EL (cell line): ENCODE data around the gene CLIC5.
A peak's percentile ranks its signal among the peaks of the same experiment; 100 is the strongest.

ENCODE experiments used
- DNase-seq: peaks from one replicate; pipeline ENCODE4 v3.0.0-alpha.2; 2016

CLIC5 gene

DNA sequence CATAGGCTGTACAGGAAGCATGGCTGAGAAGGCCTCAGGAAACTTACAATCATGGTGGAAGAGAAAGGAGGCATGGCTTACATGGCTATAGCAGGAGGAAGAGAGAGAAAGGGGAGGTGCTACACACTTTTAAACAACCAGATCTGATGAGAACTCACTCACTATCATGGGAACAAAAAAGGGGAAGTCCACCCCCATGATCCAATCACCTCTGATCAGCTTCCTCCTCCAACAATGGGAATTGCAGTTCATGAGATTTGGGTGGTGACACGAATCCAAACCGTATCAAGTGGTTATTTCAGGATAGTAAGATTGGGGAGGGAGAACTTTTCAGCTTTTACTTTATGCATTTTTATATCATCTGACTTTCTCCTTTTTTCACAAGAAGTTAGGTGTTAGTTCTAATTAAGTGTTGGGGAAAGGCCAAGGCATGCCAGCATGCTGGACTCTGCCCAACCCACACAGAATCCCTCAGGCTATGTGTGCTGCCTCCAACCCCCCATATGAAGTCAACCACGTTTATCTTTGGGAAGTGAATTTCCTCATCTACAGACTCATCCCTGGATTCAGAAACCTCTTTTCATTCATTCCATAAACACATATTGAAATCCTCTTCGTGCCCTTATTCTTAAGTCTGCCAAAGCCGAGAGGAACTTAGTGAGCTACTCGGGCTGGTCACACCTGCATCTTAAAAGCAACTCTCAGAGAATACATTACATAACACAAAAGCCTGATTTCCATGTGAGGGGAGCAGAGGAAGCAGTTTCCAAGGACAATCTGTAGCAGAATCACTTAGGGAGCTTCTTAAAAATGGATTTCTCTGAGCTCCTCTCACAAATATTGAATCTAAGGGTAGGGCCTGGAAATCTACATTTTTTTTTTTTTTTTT is 16.7 kb upstream of the CLIC5 start:
- no peak for DNase-seq

DNA sequence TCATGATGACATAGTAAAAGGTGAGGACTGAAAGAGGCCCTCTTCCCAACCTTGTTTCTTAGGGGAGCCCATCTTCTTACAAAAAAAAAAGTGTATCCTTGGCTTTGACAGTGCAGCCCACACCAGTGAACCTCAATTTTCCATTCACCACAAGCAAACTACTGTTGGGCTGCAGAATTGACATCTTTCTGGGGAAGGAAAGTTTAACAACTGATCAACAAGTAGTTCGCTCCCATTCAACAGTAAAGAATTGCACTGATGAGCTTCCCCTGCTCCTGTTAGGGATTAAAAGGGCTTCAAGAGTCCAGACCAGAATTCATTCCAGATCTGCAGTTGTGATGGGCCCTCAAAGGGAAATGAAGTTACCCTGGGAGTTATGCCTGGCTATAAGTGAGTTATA is 13.9 kb upstream of the CLIC5 start:
- no peak for DNase-seq

DNA sequence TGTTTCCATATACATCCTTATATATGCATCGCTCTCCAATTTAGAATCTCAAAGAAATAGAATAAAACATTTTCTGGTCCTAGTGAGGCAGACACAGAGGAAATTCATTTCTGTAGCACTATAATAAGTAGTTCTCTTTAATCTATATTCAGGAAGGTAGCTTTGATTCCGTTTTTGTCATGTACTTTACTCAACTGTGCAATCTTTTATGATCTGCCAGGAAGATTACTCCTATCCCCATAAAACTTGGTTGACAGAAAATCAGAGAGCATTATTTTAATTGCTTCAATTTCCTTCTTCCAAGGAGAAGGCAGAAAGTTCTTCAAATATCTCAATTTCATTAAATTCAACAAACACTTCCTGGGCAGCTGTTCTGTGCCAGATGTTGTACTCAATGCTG is 10.6 kb upstream of the CLIC5 start:
- no peak for DNase-seq

DNA sequence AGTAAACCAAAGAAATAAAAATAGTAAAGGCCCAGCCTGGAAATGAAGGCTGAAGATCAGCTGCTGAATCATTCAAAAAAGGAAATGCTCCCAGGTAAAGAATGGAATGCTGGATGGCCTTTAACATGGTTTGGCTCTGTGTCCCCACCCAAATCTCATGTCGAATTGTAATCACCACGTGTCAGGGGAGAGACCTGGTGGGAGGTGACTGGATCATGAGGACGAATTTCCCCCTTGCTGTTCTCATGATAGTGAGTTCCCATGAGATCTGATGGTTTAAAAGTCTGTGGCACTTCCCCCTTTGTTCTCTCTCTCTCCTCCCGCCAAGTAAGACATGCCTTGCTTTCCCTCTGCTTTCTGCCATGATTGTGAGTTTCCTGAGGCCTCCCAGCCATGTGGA is 9.9 kb upstream of the CLIC5 start:
- no peak for DNase-seq

DNA sequence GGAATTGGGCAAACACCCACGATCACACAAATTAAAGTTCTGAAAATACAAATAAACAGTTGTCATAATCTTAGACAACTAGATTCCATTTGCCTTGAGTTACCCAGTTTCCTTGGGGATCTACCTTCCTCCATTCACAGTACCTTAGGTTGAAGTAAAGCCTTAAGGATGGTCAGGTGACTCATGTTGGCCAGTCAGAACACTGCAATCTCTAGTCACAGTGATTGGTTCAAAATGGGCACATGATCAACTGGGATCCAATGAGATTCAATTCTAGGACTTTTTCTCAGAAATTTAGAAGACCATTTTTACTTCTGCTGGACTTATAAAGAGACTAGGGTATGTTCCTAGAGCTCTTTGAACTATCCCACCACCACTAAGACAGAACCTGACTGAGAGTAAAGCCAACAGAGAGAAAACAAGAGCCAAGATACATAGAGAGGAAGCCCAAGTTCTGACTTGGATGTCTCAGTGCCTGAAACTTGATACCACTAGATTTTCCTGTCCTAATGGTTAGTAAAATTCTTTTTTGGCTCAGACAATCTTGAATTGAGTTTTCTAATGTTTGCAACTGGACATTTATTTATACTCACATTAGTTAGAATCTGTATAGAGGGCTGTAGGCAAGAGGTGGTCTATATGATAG is 8.6 kb upstream of the CLIC5 start:
- DNase-seq, result no peak

DNA sequence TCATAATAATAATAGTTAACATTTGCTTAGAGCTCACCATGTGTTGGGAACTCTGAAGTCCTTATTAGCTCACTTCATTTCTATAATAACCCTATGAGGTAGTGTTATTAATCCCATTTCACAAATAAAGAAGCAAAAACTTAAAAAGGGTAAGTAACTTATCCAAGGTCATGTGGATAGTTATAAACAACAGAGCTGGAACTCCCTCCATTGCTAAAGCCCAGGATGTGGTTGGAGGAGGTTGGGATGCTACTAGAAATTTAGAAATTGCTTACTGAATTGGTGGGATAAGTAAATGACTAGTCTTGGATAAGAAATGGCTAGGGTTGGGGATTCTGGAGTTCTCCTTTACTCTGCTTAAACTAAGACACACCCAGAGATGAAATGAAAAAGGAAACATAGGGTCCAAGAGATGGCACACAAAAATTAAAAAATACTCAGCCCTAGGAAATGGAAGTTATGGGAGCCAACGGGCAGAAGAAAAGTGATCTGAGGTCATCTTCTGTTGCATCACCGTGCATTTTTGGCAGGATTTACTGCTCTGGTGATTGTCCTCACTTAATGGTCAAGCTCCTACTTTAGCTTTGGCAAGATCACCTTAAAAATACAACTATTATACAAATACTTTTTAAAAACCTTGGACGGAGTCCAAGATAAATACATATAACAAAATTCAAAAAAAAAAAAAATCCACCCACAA is 7.7 kb upstream of the CLIC5 start:
- no peak for DNase-seq

DNA sequence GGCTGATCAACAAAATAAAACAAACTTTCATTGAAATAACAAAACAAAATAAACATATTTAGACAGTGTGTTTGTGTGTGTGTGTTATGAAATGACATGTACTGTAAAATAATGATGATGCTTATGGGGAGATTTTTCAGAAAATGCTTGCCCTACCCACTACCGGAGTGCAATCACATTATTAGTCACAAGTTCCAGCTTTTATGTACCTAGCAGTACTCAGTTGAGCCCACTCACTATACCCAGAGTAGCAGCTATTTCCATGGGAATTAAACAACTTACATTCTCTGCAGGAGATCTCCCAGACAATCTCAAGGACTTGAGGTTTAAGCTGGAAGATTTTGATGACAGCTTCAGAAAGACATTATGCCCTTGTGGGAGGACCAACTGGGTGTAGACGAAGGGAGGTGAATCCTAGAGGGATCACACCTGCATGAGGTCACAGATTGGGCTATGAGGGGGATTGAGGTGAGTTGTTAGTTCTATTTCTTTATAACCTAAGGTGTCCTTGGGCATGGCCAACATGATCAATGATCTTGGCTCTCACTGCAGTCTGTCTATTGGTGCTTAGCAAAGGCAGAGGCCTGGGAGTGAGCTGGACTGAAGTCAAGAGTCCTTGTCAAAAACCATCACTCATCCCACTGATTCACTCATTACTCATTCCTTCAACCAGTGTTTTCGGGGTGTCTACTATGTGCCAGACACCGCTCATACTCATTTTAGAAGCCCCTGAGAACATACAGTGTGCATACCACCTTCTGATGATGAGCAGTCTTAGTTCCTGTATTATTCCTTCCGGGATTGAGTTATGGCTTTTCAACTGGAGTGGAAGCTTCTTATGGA is 6.7 kb upstream of the CLIC5 start:
- no peak for DNase-seq

DNA sequence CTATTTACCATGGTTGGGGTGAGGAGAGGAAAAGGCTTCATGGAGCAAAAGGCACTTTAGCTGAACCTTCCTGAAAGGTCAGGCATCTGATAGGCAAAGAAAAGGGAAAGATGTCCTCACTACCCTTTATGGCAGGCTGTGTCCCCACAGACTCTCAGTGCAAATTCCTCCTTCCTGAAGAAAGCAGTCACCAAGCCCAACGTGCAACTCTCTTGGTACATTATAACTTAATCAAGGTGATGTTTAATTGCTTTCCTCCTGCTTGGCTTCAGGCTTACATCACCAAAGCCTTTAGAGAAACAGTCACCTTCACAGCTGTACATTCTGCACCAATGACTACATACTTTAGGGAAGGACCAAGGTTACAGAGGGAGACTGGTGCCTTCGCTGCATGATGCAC is 2.1 kb upstream of the CLIC5 start:
- DNase-seq, result no peak

DNA sequence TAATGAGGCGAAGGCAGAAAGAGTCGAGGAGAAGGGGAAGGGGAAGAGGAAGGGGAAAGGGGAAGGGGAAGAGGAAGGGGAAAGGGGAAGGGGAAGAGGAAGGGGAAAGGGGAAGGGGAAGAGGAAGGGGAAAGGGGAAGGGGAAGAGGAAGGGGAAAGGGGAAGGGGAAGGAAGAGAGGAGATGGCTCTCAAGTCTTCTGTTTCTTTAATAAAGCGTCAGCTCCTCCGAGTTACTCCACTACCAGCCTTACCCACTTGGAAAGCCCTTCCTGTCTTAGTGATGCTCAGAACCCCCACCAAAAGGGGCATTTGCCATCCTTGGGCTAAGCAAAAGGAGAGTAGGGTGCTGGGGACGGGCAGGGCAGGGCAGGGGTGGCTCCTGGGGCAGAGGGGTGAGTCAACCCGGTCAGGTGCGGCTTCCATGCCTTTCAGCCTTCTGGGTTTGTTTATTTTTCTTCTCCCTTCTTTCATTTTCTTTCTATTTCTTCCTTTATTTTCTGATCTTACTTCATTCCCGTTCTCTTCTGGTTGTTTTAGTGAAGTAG is 476 bp upstream of the CLIC5 start:
- no peak for DNase-seq

DNA sequence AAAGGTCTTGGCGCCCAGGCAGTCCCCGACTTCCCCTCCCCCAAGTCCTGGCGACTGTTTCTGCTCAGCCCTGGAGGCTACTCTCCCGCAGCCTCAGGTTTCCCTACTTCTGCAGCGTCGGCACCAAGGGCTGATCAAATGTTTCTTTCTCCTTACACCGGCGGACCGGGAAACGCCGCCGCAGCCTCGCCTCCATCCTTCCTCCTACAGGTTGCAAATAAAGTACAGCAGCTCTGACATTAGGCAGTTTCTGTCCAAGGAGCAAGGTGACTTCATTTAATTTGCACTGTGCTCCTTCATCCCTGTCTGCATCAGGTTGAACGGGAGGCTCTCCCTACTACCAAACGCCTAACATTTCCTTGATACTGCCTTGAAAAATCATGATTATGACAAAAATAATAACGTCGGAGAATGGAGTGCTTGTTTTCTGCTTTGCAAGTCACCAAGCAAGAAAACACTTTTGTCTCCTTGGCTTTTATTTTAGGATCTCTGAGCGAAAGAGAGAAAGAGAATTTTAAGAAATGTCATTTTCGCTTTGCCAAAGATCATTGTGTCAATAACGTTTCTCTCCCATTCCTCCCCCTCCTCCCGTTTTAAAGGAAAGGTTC is 1.0 kb downstream of the CLIC5 start:
- DNase-seq, result no peak

DNA sequence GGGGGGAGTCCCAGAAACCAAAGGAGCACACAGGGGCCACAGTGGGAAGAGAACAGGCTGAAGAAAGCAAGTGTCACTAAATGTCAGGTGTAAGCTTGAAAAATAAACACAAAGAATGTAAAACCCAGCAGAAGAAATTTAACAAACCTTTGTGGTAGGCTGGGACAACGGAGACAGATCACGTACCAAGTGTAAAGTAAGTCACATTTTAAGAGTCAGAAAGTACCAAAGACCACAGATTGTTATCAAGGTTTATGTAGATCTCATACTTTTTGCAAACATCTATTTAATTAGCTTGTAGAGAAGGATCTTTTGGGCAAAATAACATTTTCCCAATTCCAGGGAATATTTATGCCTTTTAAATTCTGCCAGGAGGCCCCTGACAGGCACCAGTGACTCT is 1.6 kb downstream of the CLIC5 start:
- DNase-seq, result no peak

DNA sequence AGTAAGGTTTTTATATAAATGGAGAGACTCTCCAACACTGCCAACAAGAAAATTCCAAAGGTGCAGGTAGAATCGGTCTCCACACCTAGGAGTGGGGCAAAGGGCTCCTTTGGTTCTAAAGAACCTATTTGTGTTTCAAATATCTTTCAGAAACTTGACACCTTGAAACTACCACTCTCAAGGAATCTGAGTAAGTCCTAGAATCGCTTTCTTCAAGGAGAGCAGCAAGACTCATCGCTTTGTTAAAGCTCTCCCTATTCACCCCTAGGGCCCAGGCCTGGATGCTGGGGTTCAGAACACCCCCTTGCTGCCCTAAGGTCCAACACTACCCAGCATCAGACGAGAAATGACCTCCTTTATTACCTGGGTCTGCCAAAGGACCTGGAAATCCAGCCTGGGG is 2.0 kb downstream of the CLIC5 start:
- DNase-seq, result no peak

DNA sequence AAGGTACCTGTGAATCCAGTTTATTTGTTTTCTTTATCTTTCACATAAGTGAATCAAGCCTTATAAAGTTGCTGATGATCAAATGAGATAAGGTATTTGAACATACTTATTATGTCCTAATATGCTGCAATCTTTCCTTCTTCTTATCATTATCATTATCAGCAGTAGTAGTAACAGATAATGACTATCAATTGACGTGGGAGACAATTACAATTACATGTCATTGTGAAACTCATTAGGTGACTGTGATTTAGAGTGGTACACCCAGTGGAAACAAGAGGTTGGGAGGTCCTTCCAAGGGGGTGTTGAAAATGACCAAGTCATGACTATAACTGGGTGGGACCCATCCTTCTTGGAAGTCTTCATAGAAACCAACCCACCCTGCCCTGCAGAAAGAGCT is 2.8 kb downstream of the CLIC5 start:
- no peak for DNase-seq

DNA sequence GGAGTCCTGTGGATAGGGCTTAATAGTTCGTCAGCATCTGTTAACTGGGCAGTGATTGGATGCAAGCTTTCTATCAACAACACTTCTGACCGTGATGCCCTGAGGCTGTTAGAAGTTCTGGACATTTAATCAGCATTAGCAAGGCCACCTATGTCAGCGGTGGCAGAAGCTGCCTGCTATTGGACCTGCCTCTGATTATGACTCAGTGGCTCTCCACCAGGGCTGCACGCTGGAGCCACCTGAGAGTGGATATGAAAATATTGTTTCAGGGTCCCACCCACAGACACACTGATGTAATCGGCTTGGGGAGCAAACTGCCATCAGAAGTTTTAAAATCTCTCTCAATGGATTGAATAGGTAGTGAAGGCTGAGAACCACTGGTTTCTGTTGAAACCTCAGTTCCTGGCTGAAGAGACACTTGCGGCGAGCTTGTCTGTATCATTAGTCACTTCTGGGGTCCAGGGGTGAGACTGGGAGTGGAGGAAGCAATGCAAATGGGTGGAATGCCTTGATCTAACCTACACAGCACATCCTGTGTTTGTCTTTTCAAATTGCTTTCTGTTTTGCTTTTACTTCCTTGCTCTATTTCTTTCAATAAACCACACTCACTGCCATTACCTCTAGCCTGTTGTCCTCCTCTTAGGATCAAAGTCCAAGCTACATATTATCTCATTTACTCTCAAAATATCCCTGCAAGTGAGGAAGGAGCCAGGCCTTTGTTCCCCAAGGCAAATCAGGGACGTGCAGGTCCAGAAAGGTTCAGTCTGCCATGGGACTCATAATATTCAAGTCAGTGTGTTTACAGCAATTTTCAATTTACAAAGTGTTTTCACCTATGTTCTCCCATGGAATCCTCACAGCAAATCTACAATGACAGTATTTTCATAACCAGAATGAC is 4.2 kb downstream of the CLIC5 start:
- peak; percentile 8 for DNase-seq

DNA sequence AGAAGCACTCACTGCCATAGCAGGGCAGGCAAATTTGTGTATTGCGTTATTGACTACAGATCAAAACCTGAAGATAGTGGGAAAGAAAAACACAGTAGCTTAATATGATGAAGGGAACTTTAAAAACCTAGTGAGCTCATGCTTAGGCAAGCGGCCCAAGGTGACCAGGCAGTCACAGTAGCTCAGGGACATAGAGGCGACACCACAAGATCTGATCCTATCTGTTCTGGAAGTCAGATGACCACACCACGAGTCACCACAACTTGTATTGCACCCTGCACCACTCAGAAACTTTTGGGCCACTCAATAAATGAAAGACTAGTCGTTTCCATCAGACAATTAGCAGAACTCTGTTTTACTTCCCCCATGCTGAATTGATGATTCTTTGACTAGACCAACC is 4.9 kb downstream of the CLIC5 start:
- DNase-seq, result no peak

DNA sequence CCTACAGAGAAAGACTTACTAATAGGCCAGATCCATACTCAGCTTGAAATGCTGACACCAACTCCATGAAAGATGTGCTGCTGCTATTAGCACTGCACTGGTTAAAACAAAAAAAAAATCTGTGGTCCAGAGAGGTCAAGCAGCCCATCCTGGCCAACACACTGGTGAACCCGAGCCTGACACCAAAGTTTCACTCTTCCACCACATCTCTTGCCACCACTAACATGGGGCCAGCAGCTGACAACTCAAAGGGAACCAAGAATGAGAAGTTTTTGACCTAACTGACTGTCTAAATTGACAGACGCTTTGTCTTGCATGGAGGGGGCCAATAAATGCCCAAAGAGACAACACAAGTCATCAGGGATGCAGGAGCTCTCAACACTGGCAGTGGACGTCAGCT is 5.4 kb downstream of the CLIC5 start:
- no peak for DNase-seq

DNA sequence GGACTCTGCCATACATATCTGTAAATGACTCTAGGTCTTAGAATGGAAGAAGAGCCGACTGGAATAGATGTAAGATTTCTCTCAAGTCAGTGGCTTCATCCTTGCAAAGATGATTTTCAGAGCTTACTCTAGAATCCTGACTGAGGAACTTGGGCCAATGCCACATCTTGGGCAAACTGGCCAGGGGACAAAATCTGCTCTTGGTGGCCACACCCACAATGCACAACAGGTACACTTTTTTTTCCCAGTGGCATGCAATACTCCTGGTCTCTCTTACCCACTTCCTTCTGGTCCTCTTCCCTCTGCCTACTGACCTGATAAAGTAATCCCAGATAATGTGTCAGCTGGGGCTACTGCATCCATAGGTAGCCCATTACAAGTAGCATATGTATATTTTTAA is 13.4 kb downstream of the CLIC5 start:
- DNase-seq, result no peak

DNA sequence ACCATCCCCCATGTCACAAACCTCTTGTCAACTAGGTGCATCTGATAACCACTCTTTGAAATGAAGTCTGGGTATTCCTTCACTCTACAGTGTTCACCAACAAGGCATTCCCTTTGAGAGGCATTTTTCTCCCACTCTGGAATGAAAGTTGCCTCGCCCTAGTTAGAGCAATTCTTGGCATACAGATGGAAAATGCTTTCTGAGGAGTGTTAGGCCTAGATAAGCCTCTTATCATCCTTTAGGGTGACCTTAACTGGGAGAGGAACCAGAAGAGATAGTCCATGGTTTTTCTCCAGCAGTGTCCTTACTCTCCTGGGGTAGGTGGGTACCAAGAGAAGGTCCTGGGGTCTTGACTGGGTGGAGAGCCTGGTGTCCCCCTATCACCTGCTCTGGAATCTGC is 14.8 kb downstream of the CLIC5 start:
- DNase-seq, result no peak

DNA sequence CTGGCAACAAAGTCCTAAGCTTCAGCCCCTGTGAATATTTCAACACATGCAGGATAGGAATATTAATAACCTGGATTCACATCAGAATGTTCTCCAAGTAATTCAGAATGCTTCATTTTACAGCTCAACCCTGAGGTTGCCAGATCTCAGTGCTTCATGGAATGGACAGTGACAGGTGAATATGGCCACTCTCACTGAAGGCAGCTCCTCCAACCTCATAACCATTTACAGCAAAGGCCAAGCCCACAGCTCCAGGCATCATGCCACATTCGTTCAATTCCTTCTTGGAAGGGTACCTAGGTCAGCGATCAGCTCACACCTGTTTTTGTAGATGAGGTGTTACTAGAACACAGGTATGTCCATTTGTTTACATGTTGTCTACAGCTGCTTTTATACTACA is 17.1 kb downstream of the CLIC5 start:
- DNase-seq, result no peak

DNA sequence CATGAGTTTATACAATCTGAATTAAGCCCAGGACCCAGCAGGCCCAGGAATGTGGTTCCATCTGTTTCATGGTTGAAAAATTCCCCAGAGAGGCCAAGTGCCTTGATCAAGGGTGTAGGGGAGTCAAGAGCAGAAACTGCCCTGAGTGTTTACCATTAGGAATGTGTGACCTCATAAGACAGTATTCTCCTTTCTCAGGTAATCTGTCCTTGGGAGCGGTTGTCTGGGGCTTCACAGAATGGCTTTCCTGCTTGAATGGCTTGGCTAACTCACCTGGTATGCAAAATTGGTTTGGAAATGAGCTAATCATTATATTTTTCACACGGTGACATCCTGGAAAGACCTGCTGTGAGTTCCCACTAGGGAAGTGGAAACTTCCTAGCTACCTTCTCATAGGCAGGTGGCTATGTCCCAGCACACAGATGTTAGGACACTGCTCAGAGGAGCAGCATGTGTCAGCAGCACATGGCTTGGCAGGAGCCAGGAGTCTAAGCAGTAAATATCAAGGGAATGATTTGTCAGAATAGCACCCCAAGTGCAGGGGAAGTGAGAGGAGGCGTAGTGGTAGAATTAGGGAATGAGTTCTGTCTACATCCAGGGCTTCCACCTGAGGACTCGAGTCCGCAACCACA is 17.7 kb downstream of the CLIC5 start:
- no peak for DNase-seq

DNA sequence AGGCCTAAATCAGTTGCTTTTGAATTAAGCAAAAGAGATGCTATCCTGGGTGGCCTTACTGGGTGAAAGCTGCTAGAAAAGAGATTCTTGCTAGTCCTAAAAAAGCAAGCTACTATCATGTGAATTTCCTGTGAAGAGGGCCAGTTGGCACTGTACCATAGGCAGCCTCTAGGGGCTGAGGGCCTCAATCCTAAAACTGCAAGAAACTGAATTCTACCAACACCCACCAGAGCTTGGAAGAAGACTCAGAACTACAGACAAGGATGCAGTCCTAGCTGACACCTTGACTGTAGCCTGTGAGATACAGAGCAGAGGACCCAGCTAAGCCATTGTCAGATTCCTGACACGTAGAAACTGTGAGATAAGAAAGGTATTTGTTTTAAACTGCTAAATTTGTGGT is 24.5 kb downstream of the CLIC5 start:
- no peak for DNase-seq
